ENCODE results near the gene UBAP2L.

DNA sequence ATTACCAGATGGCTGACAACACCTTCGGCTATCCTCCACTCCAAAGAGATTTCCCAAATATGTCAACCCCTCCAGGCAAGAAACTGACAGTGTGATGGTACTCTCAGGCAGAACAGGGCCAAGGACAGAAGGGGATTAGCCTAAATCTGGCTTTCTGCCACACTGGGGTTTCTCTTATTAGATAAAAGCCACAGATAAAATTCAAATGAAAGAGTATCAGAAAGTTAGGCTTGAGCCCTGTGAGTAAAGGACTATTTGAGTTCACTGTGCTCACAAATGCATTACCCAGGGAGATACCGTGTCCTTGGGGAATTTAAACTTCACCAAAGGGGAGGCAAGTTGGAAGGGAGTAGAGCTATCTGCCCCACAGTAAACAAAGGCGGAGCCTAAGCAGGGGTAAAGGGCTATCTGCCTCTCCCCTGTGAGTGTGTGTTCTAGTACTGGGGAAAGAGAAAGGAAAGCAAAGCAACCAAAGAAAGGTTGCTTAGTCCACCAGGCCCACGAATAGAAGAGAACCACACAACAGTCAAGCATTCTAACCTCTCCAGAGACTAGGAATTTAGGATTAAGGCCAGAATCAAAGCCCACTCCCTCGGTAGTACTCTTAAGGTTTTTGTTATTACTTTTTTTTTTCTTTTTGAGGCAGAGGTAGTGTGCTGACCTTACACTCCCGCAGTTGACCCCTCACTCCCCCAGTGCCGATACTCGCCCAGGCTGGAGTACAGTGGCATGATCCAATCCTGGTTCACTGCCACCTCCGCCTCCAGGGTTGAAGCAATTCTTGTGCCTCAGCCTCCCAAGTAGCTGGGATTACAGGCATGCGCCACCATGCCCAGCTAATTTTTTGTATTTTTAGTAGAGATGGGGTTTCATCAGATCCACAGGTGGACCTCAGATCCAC lies 41.6 kb upstream of the UBAP2L start:
- TF ChIP-seq POLR2A (IDR thresholded peaks at IDR 0.05): no peak
- TF ChIP-seq, protein P1, sequence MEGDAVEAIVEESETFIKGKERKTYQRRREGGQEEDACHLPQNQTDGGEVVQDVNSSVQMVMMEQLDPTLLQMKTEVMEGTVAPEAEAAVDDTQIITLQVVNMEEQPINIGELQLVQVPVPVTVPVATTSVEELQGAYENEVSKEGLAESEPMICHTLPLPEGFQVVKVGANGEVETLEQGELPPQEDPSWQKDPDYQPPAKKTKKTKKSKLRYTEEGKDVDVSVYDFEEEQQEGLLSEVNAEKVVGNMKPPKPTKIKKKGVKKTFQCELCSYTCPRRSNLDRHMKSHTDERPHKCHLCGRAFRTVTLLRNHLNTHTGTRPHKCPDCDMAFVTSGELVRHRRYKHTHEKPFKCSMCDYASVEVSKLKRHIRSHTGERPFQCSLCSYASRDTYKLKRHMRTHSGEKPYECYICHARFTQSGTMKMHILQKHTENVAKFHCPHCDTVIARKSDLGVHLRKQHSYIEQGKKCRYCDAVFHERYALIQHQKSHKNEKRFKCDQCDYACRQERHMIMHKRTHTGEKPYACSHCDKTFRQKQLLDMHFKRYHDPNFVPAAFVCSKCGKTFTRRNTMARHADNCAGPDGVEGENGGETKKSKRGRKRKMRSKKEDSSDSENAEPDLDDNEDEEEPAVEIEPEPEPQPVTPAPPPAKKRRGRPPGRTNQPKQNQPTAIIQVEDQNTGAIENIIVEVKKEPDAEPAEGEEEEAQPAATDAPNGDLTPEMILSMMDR (IDR thresholded peaks at IDR 0.05): no peak
